Midbrain (tissue), 1 donor: Measurements from ENCODE around the gene NIPBL.
A peak's percentile ranks its signal among the peaks of the same experiment; 100 is the strongest.
"Not testable (repeated sequence)": the region's sequence is repeated elsewhere in the genome, so short reads cannot be mapped to it uniquely, and the experiment has no call there.

Experiments
- DNase-seq: peaks from one replicate; lab custom pipeline; 2025; lab: John Stamatoyannopoulos, UW

NIPBL gene

GRCh38 chr5:36901077-36901476 lies 24.5 kb downstream of the NIPBL start:
- DNase-seq: not testable (repeated sequence)

GRCh38 chr5:36901856-36902255 lies 25.3 kb downstream of the NIPBL start:
- no peak for DNase-seq

- DNase-seq: no peak
These were observed 25.8 kb downstream of the NIPBL start for GRCh38 chr5:36902353-36902752.

GRCh38 chr5:36904677-36905076 lies 28.1 kb downstream of the NIPBL start:
- no peak for DNase-seq

- no peak for DNase-seq
These were observed 32.1 kb downstream of the NIPBL start for GRCh38 chr5:36908544-36909260.

- no peak for DNase-seq
These were observed 39.1 kb downstream of the NIPBL start for GRCh38 chr5:36915653-36916052.

GRCh38 chr5:36916614-36917013 lies 40.0 kb downstream of the NIPBL start:
- not testable (repeated sequence) for DNase-seq

GRCh38 chr5:36917358-36917757 lies 40.8 kb downstream of the NIPBL start:
- DNase-seq: not testable (repeated sequence)

- DNase-seq: no peak
These were observed 42.7 kb downstream of the NIPBL start for GRCh38 chr5:36919238-36919637.

GRCh38 chr5:36919650-36920049 lies 43.1 kb downstream of the NIPBL start:
- DNase-seq: no peak

- no peak for DNase-seq
These were observed 52.4 kb downstream of the NIPBL start for GRCh38 chr5:36928947-36929346.

- DNase-seq: no peak
These were observed 52.9 kb downstream of the NIPBL start for GRCh38 chr5:36929438-36929837.

GRCh38 chr5:36932056-36932455 lies 55.5 kb downstream of the NIPBL start:
- DNase-seq: no peak

GRCh38 chr5:36932699-36933098 lies 56.1 kb downstream of the NIPBL start:
- no peak for DNase-seq

GRCh38 chr5:36934740-36935356 lies 58.3 kb downstream of the NIPBL start:
- no peak for DNase-seq

GRCh38 chr5:36935805-36936204 lies 59.2 kb downstream of the NIPBL start:
- DNase-seq: no peak

GRCh38 chr5:36936309-36936708 lies 59.7 kb downstream of the NIPBL start:
- no peak for DNase-seq

GRCh38 chr5:36938129-36938528 lies 61.6 kb downstream of the NIPBL start:
- no peak for DNase-seq

- DNase-seq: no peak
These were observed 63.6 kb downstream of the NIPBL start for GRCh38 chr5:36939969-36940858.

- DNase-seq: peak; percentile 4
These were observed 67.0 kb downstream of the NIPBL start for GRCh38 chr5:36943584-36943983.

GRCh38 chr5:36944024-36944423 lies 67.5 kb downstream of the NIPBL start:
- no peak for DNase-seq

- DNase-seq: peak; percentile 60
These were observed 68.1 kb downstream of the NIPBL start for GRCh38 chr5:36944607-36945225.
